Measurements from ENCODE around the gene PAFAH1B2.
A peak's percentile ranks its signal among the peaks of the same experiment; 100 is the strongest.

The PAFAH1B2 gene

DNA sequence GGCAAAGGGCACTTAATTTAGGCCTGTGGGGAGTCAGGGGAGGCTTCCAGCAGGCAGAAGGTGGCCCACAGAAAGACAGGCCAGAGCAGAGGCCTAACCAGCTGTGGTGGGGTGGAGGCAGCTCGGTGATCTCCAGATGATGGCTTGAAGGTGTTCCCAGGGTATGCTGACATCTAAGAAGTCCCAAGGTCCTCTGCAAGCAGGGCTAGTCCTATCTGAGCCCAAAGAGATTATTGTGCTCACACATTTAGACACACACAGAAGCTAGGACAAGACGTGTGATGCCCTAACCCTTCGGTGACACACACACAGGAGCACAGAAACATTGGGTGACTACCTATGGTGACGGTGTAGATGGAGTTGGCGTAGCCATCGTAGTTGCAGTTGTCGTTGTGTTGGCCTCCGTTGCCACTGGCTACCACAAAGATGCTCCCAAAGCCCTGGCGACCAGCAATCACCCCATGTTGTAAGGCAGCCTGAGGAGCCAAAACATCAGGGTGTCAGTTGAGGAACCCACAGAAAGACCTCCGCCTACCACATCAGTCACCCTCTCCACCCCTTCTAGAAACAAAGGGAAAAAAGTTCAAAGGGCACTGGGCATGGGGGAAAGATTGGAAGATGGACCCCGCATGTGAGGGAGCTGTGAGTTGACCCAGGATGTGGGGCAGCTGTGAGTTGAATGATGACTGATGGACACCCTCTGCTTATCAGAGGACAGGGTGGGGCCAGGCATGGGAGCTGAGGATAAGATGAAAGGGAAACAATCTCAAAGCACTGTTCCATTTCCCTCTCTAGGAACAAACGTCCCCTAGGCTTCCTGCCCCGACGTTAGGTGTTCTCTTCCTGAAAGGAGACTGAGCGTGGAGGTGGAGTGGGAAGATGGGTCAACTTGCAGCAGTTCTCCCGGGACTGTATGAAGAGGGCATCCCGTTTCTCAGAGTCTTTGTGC lies 79.9 kb downstream of the PAFAH1B2 start:
- Histone ChIP-seq H3K4me3 (no peak overlapping the region), H3K27ac (peak overlapping the region; percentile 89 to 95)
- DNase-seq (ENCODE audit: low spot score), result peak; percentile 69
- TF ChIP-seq, protein P1, sequence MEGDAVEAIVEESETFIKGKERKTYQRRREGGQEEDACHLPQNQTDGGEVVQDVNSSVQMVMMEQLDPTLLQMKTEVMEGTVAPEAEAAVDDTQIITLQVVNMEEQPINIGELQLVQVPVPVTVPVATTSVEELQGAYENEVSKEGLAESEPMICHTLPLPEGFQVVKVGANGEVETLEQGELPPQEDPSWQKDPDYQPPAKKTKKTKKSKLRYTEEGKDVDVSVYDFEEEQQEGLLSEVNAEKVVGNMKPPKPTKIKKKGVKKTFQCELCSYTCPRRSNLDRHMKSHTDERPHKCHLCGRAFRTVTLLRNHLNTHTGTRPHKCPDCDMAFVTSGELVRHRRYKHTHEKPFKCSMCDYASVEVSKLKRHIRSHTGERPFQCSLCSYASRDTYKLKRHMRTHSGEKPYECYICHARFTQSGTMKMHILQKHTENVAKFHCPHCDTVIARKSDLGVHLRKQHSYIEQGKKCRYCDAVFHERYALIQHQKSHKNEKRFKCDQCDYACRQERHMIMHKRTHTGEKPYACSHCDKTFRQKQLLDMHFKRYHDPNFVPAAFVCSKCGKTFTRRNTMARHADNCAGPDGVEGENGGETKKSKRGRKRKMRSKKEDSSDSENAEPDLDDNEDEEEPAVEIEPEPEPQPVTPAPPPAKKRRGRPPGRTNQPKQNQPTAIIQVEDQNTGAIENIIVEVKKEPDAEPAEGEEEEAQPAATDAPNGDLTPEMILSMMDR (IDR thresholded peaks at IDR 0.05), result no peak

- peak; percentile 72 for DNase-seq (ENCODE audit: low spot score)
- TF ChIP-seq, protein P1 (IDR thresholded peaks at IDR 0.05), result no peak
- Histone ChIP-seq H3K4me3 (no peak overlapping the region), H3K27ac (peak overlapping the region; percentile 4 to 72)
Observed at GRCh38 chr11:117225553-117226170, 81.6 kb downstream of the PAFAH1B2 start.

Data from coronary artery (tissue), 2 donors.